Hindlimb muscle (tissue), 1 donor: ENCODE results near the gene ADGRL3. TPM values are rescaled to one million over a fixed set of nuclear protein-coding genes. Genes with fewer than 3 reads are reported as not detected.

Experiments used
- DNase-seq: peaks from one replicate; pipeline ENCODE4 v3.0.0-alpha.2; 2013
- polyA plus RNA-seq: library from polyadenylated mRNA; unstranded; fragments of 120-200 nt; gene quantifications from one replicate; pipeline ENCODE4 v1.2.1, GENCODE V29; 2013; ENCODE audit not compliant: insufficient read length

Gene ADGRL3
- polyA plus RNA-seq = 21.0 TPM

DNA sequence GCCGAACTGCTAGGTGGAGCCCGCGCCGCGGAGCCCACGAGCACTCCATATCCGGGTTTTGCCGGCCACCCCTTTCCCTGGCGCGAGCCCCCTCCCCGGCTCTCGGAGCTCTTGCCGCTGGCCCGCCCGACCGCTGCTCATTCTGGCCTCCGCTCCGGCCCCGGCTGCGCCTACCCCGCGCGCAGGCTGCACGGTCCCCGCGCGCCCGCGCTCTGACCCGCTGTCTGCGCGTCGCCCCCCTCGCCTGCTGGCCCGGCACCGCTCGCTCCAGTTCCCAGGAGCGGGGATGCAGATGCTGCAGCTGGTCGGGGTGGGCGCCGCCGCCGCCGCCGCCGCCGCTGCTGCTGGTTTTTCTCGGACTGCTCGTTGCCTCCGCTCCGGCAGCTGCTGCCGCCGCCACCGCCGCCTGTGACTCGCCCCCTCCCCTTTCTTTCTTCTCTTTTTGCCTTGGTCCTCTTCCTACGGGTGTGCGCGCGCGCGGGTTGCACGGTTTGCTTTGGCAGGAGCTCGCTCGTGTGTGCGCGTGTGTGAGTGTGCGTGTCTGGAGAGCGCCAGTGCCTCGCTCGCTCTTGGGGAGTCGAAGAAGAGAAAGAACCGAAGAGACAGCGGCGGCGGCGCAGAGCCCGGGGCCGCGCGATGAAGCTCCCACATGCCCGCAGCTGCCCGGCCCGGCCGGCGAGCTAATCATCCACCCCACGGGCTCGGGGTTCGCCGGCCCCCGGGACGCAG lies at the start of gene ADGRL3:
ADGRL3 (plus strand) TSS at position 140 of the 729 bp plus-strand sequence.
- peak; percentile 87 for DNase-seq

DNA sequence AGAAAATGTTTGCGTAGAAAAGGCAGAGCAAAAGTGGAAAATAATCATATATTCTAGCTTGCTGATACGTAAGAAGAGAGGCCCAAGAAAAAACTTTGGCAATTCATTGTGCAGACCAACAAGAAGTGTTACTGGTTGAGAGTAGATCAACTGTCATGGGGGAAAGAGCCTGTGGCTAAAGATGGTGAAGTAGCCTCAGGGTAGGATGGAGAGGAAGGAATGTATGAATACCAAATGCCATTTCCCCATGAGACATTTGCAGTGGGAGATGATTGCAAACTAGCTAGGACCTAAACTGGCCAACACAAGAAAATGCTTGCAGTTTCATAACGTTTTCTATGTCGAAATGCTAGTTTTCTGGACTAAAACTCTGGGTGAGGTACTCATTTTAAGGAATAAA lies 47.7 kb upstream of the ADGRL3 start:
- no peak for DNase-seq

DNA sequence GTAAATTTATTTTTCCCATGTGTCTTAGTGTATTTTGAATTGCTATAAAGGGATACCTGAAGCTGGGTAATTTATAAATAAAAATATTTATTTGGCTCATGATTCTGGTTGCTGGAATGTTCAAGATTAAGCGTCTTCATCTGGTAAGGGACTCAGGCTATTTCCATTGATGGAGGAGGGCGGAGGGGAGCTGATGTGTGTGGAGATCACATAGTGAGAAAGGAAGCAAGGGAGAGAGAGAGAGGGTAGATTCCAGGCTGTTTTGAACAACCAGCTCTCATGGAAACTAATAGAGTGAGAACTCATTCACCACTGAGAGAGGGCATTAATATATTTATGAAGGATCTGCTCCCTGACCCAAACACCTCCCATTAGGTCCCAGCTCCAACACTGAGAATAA lies 39.6 kb upstream of the ADGRL3 start:
- no peak for DNase-seq

DNA sequence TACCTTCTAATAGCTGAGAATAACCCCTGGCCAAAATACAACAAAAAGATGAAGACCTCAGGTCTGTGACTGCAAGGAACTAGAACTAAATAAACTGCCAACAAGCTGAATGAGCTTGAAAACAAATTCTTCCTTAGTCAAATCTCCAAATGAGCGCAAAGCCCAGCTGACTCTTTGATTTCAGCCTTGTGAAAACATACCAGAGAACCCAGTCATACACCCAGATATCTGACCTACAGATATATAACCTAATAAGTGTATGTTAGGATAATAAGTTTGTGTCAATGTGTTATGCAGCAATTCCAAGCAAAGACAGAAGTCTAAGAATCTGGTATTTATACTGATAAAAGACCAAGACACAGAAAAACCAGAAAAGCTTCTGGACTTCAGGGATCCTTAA lies 38.0 kb upstream of the ADGRL3 start:
- DNase-seq = no peak

DNA sequence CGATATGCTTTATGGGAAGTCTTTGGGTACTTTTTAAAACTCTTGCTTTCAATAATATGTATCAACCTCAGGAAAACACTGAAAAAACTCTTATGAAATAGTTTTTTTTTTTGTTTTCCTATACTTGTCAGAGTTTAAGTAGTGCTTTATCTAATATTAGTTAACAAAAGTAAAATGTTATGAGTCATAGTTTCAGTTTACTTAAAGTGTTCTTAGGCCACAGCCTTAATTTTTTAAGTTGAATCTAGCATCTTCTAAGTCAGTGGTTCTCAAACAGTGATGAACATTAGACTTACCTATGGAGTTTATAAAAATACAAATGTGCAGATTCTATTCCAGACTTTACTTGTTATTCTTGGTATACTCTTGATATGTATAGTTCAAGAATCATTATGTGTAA lies 26.3 kb upstream of the ADGRL3 start:
- no peak for DNase-seq

DNA sequence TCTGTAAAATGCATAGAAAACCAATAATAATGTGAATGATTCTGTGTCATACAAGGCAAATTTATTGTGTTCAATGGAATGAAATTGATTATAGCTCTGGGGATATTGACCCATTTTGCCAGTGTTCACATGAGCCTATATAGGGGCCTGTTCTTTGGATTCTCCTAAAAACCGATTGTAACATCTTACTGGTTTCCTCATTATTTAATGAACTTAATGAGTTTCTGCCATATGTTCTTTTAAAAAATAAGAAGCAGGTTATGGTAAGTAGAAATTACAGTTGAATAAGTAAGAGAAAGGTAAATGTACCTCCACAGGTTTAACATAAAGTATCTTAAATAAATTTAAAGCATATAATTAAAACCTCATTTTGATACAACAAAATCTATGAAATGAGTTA lies 24.6 kb upstream of the ADGRL3 start:
- no peak for DNase-seq

DNA sequence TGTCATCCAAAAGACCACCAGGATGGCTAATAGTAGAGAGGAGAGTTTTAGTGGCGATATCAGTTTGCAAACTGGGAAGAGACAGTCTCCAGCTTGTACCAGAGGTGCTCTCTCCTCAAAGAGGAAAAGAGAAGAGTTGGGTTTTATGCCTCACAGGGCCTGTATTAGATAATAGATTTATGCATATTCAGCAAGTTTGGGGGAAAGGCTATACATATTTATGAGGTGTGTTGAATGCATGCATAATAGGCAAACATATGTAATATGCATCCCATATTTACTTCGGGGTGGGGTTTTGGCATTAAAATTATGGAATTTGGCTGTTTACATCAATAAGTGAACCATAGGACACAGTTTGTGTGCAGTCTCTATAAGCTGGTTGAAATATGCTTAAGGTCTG lies 22.8 kb upstream of the ADGRL3 start:
- DNase-seq = no peak

DNA sequence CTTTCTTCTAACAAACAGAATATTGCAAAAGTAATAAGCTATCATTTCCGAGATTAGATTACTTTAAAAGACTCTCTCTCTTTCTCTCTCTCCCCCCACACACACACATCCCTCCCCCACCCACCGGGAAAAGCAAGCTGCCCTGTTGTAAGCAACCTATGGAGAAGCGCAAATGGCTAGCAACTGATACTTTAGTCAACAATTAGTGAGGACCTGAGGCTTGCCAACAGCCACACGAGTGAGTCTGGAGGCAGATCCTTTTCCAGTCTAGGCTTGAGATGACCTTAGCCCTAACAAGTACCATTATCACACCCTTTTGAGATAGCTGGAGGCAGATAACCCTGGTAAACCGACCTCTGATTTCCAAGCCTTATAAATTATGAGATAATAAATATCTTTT lies 19.7 kb upstream of the ADGRL3 start:
- no peak for DNase-seq

DNA sequence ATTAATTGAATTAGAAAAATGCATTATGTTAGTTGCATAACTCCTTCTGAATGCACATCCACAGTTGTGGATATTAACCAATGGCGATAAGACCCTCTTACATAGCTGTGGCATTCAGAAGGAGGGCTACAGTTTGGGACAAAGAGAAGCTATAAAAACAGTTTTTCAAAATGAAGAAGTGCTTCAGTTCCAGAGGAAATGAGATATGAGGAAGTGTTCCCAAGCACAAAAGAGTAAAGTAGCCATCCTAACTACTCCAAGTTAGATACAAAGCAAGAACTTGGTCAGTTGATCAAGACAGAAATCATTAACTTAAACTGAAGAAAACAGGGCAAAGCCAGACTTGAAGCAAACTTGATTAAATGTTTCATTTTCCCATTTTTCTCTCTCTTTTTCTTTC lies 17.2 kb upstream of the ADGRL3 start:
- DNase-seq = no peak

DNA sequence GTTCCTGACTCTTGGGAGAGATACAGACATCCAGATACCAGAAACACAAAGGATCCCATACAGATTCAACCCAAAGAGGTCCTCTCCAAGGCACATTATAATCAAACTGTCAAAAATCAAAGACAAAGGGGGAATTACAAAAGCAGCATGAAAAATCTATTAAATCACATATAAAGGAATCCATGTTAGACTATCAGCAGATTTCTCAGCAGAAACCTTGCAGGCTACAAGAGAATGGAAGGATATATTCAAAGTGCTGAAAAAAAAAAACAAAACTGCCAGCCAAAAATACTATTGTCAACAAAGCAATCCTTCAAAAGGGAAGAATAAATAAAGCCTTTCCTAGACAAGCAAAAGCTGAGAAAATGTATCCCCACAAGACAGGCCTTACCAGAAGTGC lies 14.8 kb upstream of the ADGRL3 start:
- DNase-seq = no peak

DNA sequence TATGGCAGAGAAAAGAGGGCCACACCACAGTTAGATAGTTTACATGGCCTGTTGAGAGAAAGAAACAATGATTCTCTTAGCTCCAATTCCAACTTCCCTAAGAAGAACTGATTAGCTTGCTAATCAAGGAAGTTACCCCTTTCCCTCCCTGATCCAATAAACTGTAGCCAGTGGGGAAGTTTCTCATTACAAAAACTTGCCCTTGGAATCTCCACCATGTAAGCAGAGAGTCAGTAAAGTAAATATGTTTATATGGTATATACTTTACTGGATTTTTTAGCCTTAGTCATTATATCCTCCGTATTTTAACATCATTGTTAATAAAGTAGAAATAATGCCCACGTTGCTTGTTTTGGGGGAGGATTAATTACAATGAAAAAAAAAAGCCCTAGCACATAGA lies 7.7 kb upstream of the ADGRL3 start:
- no peak for DNase-seq

DNA sequence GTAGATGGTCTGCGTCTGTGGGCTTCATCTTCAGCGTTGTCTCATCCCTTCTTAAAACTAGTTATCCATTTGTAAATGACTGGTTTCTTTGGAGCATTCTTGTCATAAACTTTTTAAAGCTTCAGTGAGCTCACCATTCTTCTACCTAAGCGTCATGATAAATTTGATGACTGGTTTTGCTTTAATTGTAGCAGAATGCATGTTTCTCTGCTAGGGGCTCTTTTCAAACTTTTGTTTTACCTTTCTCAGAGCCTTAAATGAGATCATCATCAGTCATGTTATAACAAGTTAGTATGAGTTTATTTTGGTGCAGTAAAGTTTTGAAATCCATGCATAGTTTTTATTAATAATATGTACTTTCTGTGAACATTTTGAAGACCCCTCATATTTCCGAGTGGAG lies 6.3 kb upstream of the ADGRL3 start:
- no peak for DNase-seq

DNA sequence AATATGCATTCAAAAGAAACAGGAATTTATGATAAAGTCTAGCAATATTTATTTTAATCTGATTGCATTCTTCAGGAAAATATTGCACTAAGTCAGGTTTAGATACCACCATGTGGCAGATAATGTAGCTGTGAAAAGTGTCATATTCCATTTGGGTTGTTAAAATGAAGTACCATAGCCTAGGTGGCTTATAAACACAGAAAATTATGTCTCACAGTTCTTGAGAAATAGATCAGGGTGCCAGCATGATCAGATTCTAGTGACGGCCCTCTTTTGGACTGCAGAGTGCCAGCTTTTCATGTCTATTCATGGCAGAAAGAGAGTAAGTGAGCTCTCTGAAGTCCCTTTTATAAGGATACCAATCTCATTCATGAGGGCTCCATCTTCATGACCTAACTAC lies 5.6 kb upstream of the ADGRL3 start:
- DNase-seq = no peak

DNA sequence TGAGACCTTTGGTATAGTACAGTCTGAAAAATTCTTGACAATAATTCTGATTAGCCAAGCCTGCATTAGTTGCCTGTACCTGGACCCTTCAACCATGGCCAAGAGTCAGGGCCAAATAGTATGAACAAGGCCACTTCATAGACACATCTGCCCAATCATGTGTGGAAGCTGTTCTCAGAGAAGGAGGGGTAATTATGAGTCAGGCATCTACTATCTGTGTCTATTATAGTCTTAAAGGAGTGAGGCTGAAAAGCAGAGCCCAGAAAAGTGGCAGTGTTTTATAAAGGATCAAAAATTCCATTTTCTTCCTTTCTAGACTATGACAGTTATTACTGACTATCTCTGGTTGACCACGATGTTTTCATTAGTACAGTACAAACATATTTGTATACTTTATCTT lies 5.0 kb upstream of the ADGRL3 start:
- no peak for DNase-seq

DNA sequence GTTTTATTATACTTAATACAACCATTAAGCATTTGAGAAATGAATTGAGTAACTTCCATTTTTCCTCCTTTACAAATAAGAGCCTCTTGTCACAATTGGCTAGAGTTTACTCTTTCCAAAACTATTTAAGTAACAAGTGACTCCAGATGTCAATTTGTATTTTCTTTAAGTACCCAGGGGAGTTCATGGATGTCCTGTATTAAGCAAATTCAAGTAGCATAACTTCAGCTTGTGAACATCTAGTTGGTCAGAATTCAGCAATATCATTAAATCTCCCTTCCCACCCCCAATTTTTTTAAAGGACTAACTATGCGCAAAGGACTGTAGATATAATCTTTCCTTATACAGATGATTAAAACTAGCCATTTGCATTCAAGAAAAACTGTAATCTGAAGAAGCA lies 1.4 kb upstream of the ADGRL3 start:
- peak; percentile 34 for DNase-seq

DNA sequence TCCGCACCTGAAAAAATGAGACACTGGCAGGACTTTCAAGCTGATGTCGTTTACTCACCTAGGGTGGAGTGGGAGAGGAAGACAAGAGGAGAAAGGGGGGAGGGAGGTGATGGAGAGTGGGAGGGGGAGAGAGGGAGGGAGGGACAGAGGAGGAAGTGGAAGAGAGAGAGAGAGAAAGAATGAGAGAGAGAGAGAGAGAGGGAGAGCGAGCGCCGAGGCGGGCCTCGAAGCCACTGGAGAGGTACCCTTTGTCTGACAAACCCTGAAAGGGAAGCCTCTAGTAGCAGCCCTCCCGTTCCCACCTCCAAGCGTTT lies 296 bp upstream of the ADGRL3 start:
- DNase-seq = peak; percentile 22

DNA sequence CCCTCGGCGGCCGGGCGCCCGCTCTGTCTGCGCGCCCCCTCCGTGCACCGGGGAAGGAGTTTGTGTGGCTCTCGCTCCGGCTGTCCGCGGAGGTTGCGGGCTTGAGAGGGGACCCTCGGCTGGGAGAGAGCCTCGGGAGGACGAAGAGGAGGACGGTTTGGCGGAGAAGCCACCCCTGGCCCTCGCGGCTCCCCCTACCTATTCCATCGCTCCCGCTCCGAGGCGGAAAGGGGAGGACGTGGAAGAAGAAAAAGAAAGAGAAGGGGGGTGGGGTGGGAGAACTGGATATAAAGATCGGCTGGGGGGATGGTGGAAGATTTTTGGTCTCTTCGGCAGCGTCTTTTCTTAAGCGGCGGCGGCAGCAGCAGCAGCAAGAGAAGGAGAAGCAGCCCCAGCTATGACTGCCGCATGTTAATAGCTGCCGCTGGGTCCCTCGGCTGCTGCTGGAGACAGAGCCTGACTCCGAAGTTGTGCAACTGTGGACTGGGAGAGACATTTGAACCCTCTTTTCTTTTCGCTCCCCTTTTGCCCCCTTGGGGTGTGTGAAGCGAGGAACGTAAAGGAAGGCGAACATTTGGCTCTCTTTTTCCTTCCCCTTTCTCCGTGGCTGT lies 895 bp downstream of the ADGRL3 start:
- DNase-seq = peak; percentile 75

DNA sequence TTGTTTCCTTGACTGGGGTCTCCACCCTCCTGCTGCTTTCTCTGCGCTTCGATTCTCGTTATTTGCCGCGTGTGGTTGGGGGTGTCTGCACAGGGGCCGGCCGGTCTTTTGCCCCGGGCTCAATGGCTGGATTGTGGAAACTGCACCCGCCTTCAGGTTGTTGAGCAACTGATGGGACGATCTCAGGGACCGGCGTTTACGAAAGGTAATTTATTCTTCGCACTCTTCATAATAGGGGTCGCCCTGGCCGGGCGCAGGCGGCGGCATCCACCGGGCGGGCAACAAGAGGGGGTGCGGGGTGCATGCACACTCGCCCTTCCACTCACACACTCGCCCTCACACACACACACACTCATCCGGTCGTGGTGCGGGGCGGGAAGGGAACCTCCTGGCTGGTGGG lies 1.4 kb downstream of the ADGRL3 start:
- DNase-seq = peak; percentile 43

DNA sequence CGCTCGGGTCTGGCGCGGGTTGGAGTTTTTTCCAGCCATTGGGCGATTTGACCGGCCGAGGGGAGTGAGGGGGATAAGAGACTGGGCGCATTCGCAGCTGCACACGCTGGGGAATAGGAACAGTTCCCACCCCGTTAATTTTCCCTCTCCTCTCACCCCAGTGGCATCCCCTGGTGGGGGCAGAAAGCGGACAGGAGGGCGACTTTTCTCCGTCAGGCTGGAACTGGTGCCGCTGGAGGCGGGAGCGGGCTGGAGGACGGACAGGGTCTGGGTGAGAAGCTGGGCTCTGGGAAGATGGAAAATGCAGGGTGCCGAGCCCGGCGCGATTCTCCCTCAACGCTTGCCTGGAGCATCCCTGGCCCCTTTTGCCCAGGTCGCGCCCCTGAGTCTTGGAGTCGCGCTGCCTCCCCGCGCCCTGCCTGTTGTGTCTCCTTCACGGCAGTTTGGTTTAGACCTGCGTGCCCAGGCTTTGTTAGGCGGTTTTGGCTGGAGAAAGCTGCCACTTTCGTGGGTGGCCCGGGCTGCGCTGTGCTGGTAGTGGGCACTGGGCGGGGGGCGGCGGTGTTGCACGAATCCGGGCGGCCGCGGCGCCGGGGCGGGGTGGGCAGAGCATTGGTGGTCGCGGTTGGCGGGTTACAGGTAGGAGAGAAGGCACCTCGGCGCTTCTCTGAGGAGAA lies 2.0 kb downstream of the ADGRL3 start:
- DNase-seq = peak; percentile 36

DNA sequence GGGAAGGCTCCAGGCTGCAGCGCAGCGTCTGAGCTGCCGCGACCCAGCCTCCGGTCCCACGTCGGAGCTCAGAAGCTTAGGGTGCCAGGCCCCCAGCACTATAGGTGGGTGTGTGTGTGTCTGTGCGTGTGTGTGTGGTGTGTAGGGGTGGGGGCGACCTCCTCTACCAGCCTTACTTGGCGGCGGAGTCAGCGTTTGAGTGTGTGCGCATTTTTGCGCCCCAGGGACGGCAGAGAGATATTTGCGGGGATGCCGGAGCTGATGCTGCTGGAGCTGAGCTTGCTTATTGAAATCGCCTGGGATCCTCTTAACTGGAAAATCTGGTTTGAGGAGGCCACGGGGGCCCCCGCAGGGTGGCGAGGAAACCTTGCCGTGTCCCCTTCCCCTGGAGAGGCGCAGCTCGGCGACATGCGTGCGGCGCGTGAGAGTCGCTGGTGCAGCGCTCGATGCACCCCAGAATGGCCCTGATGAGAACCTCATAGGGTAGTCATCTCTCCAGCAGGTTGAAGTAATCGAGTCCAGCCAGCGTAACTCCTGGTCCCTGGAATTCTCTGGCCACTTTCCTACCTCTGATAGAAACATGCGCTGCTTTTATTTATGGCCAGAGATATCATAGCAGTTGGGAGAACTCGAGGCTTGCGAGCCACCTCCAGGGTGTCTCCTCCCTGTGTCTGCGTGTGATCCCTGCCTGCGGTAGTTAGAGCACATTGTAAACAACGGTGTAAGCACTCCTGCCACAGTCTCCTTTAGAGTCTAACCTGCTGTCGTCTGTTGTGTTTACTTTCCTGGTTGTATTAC lies 2.7 kb downstream of the ADGRL3 start:
- peak; percentile 39 for DNase-seq

DNA sequence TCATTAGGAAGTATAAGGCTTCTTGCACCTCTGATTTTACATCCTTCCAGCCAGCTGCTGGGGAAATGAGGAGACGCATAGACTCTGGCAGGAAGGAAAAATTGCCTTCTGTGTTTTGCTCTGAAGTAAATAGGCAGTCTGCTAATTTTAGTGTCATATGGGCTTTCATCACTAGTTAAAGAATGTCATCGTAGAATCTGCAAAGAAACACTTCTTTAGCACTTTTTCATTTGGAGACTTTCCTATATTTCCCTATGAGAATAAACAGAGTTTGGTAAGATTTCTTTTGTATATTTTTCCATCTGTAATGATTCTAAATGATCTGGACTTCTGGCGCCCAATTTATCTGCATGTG lies 3.3 kb downstream of the ADGRL3 start:
- DNase-seq = no peak

DNA sequence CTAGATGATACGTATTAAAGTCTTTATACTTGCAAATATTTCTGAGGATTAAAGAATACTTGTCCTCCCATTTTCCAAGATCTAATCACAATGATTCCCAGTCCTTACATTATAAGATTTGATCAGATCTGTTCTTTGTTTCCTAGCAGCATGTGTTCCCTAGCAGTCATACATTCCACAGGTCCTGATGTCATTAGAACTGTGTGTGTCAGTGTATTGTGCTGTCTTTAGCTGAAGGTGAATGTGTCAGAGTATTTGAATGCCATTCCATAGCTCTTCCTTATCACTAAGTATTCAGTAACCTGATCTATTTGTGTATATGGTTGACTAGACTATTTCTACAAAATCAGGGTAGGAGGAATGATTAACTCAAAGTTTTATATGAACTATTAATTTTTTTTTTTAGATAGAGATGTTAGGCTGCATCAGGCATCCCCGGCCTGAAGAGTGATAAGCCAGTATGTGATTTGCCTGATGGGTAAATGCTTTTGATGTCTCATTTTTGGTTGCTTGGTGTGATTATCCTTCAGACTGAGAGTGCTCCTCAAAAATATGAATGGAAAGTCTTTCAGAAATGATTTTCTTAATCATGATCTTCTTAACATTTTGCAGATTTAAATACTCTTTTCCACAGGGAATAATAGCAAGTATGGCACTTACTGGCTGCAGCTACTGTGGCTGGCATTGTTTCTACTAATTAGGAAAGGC lies 4.4 kb downstream of the ADGRL3 start:
- peak; percentile 30 for DNase-seq

DNA sequence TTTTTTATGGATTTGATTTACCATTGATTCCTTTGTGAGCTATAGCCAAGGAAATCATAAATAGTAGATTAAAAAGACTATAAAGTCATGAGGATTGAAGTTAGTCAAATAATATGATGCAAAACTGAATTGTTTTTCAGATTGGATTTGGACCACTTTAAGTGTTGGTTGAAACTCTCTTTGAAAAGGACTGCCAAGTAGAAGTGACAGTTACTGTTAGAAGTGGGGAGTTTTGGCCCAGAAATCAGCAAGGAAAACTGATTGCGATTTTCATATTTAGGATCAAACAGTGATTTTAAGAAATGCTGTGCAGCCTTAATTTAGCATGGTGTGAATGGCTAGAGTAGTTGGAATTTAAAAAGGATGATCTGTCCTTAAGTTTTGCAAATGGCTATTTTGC lies 4.9 kb downstream of the ADGRL3 start:
- DNase-seq = no peak
